Type B pancreatic cell (in vitro differentiated cells): Measurements from ENCODE around the gene PRKAG3. TPM values are rescaled to one million over a fixed set of nuclear protein-coding genes. Genes with fewer than 3 reads are reported as not detected.

Experiments used
- DNase-seq: peaks from one replicate; pipeline ENCODE4 v3.0.0; 2021; ENCODE audit warnings: mixed read lengths; ENCODE audit not compliant: unreplicated experiment; ENCODE audit errors: extremely low spot score
- H3K27ac Mint-ChIP-seq: 2 replicates; pipeline ENCODE4 v1.8.0; 2021; ENCODE audit warnings: mild to moderate bottlenecking, mixed read lengths
- H3K27me3 Mint-ChIP-seq: 2 replicates; pipeline ENCODE4 v1.8.0; 2021; ENCODE audit warnings: mixed read lengths
- H3K36me3 Mint-ChIP-seq: 2 replicates; pipeline ENCODE4 v1.8.0; 2021; ENCODE audit warnings: mixed read lengths
- H3K4me1 Mint-ChIP-seq: one replicate; pipeline ENCODE4 v1.8.0; 2021; ENCODE audit warnings: mixed read lengths; ENCODE audit not compliant: unreplicated experiment
- H3K4me3 Mint-ChIP-seq: 2 replicates; pipeline ENCODE4 v1.8.0; 2021; ENCODE audit warnings: mild to moderate bottlenecking, mixed read lengths
- H3K9me3 Mint-ChIP-seq: 2 replicates; pipeline ENCODE4 v1.8.0; 2021; ENCODE audit warnings: mixed read lengths
- CTCF ChIP-seq: fragments of 200-600 bp; sonication (generic); conservative IDR thresholded peaks from 2 replicates; pipeline ENCODE4 v1.5.0; 2021; ENCODE audit warnings: antibody characterized with exemption, mild to moderate bottlenecking
- total RNA-seq: library from RNA; stranded (reverse); gene quantifications from 2 replicates; pipeline ENCODE4 v1.2.1, GENCODE V29; 2021; ENCODE audit warnings: low replicate concordance

Gene PRKAG3
- total RNA-seq, 1 donor from 2014 or later: not detected

DNA sequence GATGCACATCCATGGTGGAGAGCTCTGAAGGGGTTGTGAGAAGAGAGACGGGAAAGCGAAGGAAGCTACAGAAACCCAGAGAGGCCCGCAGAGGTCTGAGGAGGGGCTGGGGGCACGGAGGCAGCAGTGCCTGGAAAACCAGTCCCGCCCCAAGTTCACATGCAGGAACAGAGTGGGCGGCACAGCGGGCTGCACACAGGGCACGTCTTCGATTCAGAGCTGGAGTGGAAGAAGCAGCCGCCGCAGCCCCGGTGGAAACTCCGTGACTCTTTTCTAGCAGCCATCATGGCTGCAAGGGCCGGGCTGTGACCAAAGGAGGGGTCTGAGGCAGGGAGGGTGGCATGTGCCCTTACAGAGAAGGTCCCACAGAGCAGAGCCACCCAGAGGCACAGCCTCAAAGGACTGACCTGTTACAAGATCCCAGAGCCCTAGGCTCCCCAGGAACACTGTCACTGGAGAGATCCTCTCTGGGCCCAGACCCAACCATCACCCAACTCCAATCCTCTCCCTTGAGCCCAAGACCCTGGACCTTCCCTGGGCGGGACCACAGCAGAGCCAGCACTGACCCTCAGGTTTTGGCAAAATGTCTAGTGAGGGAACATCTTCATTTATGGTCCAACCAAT lies 10.7 kb downstream of the PRKAG3 start:
- Mint-ChIP-seq H3K36me3 (peaks cover 3% of the 10 kb centered on the region), H3K27me3 (no peaks in the 10 kb centered on the region), H3K27ac (no peak overlapping the region), H3K4me1 (no peaks in the 10 kb centered on the region), H3K4me3 (no peak overlapping the region), H3K9me3 (no peaks in the 10 kb centered on the region)
- no peak for TF ChIP-seq CTCF
- DNase-seq: no peak

DNA sequence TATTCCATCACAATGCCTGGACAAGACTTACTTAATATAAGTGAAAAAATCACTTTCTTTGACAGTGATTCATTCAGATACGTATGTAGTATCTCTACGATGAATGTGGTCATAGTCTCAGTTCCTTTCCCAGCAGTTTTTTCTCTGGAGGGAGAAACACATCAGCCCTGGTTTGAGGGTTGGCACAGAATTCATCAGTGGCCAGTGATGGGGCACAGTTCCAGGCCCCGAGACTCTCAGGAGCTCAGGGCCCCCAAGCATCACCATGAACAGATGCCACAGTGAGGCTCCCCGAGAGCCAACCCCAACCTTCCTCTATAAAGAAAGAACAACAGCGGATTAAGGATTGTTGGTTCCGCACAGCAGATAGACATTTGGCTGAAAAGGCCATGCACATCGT lies 12.5 kb downstream of the PRKAG3 start:
- Mint-ChIP-seq H3K36me3 (peaks cover 3% of the 10 kb centered on the region), H3K27ac (no peak overlapping the region), H3K27me3 (no peaks in the 10 kb centered on the region), H3K4me3 (no peak overlapping the region), H3K4me1 (no peaks in the 10 kb centered on the region), H3K9me3 (no peaks in the 10 kb centered on the region)
- DNase-seq: no peak
- no peak for TF ChIP-seq CTCF

- Mint-ChIP-seq H3K4me1 (no peaks in the 10 kb centered on the region), H3K27me3 (no peaks in the 10 kb centered on the region), H3K4me3 (no peak overlapping the region), H3K27ac (no peak overlapping the region), H3K36me3 (peaks cover 3% of the 10 kb centered on the region), H3K9me3 (no peaks in the 10 kb centered on the region)
- DNase-seq: no peak
- no peak for TF ChIP-seq CTCF
Observed at GRCh38 chr2:218816561-218817011, 15.0 kb downstream of the PRKAG3 start.

DNA sequence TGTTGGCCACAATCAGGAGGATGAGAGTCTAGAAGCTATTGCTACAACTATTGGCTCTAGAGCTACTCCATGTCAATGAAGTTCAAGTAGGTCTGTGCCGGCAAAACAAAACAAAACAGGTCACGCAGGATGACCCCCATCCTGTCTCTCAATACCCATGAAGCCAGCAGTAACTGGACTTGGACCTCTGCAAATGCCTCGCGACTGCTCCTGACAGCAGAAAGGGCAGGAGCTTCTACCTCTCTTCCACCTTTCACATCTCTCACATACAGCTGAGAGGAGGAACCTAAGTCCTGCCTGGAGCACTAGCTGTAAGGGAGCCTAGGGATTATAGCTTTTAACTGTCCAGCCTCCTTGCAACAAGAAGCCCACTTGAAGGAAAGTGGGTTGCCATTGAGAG lies 16.0 kb downstream of the PRKAG3 start:
- no peaks in the 10 kb centered on the region for H3K4me1 Mint-ChIP-seq
- H3K27me3 Mint-ChIP-seq: no peaks in the 10 kb centered on the region
- H3K27ac Mint-ChIP-seq: no peak overlapping the region
- no peak for DNase-seq
- no peaks in the 10 kb centered on the region for H3K9me3 Mint-ChIP-seq
- no peak overlapping the region for H3K4me3 Mint-ChIP-seq
- peaks cover 3% of the 10 kb centered on the region for H3K36me3 Mint-ChIP-seq
- no peak for TF ChIP-seq CTCF

GRCh38 chr2:218815244-218815637 lies 16.4 kb downstream of the PRKAG3 start:
- H3K27me3 Mint-ChIP-seq: no peaks in the 10 kb centered on the region
- peaks cover 3% of the 10 kb centered on the region for H3K36me3 Mint-ChIP-seq
- H3K9me3 Mint-ChIP-seq: no peaks in the 10 kb centered on the region
- no peak overlapping the region for H3K27ac Mint-ChIP-seq
- no peak for TF ChIP-seq CTCF
- H3K4me3 Mint-ChIP-seq: no peak overlapping the region
- no peak for DNase-seq
- H3K4me1 Mint-ChIP-seq: no peaks in the 10 kb centered on the region
